C4-2B (cell line): ENCODE measurements around the gene DOC2B.

Experiments used
- CTCF ChIP-seq: fragments of 450-650 bp; conservative IDR thresholded peaks from 2 replicates; pipeline ENCODE4 v1.5.1; 2017; ENCODE audit warnings: mild to moderate bottlenecking
- ZFX ChIP-seq: fragments of 450-650 bp; IDR thresholded peaks from 2 replicates; pipeline ENCODE4 v1.6.1; 2017

GRCh38 chr17:187130-187529 lies 5.7 kb upstream of the DOC2B start:
- TF ChIP-seq CTCF (no peak), ZFX (no peak)
